Stimulated activated CD4-positive, alpha-beta T cell treated with anti-CD3 and anti-CD28 coated beads, Interleukin-4, amount 100 ng/mL, for 1 hour (primary cell): ENCODE data around the gene DNAH17.

Experiments
- DNase-seq: peaks from one replicate; pipeline ENCODE4 v3.0.0-alpha.2; 2020

Gene DNAH17

DNA sequence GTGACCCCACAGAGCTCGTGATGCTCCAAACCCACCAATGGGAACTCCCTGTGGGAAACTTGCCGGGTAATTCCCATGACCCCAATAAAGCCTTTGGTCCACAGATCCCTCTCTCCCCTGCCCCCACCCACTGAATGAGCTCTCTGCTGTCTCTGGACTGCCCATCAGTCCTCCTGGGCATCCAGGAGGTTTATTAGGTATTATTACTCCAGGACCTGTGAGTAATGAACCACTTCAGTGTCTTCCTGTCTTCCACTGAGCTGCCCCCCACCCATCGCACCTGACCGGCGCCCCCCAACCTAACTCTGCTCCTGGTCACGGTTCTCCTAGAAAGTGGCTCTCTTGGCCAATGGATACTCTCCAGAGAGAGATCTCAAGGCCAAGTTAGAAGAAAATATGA, 28.7 kb upstream of the DNAH17 start:
- DNase-seq = no peak

DNA sequence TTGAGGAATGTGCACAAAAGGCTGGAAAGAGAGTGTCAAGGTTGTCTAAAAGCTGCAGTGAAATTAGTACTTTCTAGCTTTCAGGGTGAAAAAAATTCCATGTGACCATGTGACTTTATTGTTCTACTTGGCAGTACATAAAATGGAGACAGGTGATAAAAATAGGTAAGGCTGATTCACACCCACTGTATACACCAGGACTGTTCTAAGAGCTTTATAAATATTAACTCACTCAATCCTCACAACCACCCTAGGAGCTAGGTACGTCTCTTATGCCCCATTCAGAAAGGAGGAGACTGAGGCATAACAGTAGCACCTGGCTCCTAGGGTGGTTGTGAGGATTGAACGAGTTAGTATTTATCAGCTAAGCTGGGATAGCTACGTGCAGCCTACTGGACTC, 28.2 kb upstream of the DNAH17 start:
- DNase-seq = no peak

DNA sequence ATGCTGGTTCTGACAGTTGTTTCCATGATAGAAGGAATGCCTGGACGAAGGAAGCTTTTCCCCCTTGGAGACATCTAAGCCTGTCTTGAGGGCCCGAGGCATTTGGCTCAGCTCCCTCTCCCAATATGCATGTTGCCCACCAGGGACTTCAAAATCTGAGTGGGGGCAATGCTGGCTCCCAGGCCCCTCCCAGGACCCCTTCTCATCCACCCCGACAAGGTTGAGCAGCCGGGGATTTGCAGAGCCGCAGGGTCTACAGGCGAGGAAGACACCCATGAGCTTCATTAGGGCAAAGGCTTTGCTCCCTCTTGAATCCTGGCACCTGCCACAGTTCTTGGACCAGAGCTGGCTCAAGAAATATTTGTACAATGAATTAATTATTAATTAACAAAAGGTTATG, 25.1 kb upstream of the DNAH17 start:
- no peak for DNase-seq

DNA sequence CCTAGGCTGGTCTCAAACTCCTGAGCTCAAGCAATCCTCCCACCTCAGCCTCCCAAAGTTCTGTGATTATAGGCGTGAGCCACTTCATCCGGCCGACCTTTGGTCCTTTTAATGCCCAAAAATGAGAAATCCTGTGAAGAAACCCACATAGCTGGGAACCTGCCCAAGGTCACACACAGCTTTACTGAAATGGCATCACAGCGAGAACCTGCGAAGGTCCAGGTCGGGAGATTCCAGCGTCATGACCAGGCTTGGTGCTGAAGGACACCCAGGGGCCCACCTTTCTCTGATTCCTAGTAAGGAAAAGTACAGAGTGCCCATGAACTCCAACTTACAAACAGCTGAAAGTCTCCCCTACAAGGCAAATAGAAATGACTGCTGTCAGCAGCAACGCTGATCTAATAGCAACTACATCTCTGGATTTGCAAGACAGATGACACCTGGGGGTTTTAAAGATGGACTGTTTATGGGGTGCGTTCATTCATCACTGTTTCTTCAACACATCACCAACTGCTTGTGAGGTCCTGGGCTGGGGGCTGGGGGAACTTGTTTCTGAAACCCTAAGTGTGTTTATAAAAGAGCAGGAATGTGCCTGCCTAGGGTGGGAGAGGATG, 24.5 kb upstream of the DNAH17 start:
- DNase-seq = no peak

DNA sequence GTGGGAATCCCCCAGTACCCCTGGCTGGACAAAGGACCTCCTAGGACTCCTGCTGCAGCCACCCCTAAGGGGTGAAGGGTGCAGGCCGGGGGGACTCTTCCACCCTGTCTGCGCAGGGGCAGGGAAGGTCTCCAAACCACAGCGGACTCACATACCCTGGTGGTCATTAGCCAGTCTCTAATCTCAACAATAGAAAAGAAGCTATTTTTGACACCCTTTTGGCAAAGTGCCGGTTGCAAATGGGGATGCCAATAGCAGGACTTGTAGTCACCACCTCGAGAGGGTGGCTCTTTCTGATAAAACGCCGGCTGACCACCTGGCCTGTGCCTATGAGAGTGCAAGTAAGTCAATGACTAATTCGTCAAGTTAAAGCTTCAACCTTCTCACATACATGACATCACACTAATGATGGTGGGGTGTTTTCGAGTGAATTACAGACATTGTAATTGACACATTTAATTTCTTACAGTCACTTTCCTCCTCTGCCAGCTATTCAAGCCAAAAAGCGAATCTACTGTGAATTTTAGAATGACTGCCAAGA, 23.1 kb upstream of the DNAH17 start:
- no peak for DNase-seq

DNA sequence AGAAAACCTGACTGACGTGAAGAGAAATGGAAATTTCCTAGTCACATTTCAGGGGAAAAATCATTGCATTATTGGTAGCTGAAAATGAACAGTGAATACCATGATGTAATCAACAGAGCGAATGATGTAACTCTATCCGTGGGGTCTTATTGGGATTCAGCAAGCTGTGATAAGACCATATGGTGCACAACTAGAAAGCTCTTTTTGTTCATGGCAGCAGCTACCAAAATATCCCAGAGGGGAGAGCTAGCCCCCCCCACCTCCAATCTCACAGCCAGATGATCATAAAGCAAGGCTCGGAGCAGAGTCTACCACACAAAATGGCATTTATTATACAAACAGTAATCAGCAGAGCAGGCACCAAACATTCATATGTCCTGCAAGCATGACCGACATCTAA, 22.2 kb upstream of the DNAH17 start:
- DNase-seq = no peak

DNA sequence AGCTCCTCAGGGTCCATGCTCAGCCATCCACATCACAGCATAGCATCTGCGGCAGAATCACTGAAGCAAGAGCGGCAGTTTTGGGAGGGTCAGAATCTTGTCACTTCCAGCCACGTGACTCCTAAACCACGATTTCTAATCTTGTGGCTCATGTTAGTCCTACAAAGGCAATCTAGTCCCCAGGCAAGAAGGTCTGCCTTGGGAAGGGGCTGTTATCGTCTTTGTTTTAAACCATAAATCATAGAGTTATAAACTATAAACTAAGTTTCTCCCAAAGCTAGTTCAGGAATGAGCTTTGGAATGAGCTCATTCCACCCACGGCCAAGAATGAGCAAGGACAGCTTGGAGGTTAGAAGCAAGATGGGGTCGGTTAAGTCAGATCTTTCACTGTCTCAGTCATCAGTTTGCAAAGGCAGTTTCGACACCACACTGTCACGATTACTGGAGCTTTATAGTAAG, 20.8 kb upstream of the DNAH17 start:
- no peak for DNase-seq

DNA sequence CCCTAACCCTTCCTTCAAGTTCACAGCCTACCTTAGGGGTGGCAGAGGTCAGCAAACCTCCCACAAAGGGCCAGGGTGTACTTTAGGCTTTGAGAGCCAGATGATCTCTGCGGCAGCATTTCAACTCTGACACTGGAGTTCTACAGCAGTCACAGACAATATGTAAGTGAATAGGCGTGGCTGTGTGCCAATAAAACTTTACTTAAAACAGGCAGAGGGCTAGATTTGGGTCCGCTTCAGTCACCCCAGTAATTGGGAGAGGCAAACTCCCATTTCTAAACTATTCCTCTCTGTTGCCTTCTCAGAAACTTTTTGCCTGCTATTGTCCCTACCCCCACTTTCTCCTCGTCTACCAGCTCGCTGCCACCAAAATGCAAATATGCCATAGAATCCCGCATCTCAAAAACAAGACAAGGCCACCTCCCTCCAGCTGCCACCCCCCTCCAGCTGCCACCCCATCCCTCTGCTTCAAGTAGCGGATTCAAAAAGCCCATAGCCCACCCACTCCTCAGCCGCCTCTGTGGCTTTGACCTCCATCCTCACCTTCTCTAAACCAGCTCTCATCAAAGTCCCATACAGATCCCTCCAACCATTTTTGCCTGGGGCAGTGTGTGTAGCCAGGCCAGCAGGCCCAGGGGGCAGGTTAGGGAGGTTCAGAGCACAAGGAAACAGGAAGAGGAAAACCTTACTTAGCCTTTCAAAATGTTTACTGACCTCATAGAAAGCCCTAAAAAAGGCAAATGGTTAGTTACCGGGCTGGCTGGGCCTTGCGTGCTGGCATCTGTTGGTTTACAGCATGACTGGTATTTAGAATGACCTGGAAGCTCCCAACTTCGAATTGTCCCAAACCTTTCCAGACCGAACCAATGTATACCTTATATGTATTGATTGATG, 19.9 kb upstream of the DNAH17 start:
- no peak for DNase-seq

DNA sequence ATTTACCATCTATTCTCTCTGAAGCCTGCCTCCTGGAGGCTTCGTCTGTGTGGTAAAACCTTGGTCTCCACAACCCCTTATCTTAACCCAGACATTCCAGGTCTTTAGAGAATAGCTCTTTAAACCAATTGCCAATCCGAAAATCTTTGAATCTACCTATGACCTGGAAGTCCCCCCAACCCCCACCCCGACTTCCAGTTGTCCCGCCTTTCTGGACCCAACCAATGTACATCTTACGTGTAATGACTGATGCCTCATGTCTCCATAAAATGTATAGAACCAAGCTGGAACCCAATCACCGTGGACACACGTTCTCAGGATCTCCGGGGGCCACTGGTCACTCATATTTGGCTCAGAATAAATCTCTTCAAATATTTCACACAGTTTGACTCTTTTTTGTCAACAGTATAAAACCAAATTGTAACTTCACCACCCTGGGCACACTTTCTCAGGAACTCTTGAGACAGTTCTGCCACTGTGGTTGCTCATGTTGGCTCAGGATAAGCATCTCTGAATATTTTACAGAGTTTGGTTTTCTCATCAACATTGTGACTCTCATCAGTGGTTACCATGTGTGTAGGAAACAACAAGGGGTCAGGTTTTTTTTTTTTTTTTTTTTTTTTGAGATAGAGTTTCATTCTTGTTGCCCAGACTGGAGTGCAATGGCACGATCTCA, 18.1 kb upstream of the DNAH17 start:
- no peak for DNase-seq

DNA sequence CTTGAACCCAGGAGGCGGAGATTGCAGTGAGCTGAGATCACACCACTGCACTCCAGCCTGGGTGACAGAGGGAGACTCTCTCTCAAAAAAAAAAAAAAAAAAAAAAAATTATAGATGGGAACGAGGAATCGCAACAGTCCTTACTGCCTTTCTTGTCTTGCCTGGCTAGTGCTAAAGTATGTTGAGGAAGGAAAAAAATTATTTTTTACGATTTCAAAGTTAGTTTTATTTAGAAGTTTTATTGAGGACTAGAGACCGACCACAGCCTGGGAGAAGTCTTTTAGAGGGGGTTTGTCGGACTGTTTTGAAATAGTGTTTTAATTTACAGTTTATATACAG, 15.8 kb upstream of the DNAH17 start:
- DNase-seq = no peak

DNA sequence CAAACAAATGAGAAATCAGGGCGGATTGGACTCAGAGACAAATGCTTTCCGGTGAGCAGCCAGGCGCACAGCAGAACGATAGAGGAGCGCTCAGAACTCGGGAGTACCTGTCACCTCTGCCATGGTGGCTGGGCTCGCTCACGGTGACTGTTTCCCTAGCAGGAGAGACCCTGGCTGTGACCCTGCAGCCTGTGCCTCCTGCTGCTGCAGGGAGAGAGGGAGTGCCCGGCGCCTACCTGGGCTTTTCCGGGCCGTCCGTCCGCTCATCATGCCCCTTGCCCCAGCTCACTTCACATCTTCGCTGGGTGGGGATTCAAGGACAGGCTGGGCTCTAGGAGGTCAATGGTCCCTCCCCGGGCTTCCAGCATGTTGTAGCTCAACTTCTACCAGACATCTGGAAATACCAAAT, 14.1 kb upstream of the DNAH17 start:
- no peak for DNase-seq

DNA sequence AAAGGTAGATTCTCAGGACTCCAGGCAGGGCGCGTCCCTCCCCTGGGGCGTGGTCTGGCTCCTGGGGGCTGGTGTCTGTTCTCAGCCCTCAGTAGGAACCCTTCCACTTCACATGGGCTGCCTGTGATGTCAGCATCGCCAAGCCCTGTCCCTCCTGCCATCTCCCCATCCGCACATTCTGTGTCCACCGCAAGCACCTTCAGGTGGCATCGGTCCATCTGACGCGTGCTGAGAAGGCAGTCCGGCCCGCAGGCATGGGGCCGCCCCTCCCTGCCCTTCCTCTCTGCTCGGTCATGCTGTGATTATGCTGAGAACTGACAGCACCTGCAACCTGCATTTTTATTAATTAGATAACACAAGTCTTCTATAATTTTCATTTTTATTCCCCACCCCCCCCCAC, 12.7 kb upstream of the DNAH17 start:
- DNase-seq = no peak

DNA sequence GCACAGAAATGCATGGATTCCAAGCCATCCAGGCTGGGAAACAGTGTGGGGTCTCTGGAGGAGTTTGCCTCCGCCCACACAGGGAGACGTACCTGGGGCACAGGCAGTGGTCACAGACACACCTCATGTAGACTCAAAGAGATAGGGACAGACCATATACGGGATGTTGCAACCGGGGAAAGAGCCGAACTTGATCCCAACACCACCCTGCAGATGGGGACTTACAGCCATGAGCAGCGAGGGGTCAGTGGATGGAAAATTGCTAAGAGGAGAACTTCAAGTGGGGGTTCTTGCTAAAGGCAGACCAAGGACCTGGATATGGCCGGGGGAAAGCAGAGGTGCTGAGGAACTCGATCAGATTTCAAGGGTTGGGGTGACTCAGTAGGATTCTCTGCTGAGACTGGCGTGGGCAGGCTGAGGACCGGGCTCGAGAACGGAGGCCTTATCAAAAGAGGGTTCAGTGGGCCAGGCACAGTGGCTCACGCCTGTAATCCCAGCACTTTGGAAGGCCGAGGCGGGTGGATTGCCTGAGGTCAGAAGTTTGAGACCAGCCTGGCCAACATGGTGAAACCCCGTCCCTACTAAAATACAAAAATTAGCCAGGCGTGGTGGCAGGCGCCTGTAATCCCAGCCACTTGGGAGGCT, 12.0 kb upstream of the DNAH17 start:
- no peak for DNase-seq

DNA sequence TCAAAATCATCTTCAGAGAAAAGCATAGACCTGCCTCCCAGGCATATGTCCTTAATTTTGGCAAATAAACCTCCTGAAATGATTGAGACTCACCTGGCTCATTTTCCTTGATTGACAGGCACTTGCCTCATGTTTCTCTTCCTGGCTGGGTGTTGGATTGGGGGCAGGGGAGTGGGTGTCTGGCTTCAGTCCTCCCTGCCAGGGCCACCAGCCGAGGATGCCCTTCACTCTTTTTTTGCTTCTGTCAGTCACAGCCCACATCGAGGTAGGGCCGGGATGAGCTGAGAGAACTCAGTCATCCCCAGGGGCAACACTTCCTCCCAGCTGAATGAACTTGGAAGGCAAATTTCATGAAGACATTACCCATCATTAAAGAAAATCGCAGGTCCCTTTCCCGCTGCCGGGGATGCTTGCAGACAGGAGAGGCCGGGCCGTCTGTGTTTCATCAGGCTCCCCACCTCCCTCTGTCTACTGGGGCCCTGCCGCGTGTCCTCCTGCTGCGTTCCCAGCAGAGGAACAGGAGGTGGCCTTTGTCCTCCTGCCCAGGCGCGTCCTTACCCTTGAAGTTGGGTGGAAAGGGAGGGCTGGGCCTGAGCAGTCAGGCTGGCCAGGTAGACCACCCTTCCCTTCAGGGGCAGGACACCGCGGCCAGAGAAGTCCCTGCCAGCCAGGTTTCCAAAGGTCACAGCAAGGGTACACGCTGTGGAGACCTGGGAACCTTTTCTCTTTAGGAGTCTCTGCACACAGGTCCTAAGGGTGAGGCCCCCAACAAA, 11.2 kb upstream of the DNAH17 start:
- DNase-seq = no peak

DNA sequence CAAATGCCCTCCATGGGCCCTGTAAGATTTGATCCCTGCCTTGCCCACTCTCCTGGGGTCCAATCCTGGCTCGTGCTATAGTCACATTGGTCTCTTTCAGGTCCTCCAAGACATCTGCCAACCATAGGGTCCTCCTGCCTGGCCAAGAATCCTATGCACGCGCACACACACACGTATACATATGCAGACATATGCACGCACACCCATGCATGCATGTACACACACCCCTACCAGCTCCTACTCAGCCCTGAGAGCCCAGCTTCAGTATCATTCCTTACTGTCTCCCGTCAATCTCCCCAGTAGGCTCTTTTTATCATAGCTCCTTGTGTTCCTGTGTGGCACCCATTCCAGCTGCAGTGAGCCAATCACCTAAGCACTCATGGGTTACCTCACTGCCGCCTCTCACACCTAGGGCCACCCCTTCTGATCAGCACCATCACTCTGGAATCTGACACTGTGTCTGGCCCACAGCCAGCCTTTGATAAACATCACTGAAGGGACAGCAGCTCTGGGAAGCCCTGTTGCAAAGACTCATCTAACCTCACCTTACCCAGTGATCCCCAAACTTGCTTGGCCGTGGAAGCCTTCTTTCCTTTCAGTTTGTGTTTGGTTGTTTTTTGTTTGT, 7.9 kb upstream of the DNAH17 start:
- no peak for DNase-seq

DNA sequence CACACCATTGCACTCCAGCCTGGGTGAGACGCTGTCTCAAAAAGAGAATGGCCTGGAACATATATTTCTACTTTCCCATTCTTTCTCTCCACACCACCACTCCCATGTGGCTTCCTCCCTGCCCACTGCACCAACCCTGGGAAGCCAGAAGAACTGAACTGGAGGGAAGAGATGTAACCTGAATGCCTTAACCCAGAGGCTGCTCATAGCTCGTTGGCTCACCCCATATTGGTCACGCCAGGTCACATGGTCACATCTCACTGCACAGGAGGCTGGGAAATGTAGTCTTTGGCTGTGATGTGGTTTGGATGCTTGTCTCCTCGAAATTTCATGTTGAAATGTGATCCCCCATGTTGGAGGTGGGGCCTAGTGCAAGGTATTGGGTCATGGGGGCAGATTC, 5.9 kb upstream of the DNAH17 start:
- DNase-seq = no peak

DNA sequence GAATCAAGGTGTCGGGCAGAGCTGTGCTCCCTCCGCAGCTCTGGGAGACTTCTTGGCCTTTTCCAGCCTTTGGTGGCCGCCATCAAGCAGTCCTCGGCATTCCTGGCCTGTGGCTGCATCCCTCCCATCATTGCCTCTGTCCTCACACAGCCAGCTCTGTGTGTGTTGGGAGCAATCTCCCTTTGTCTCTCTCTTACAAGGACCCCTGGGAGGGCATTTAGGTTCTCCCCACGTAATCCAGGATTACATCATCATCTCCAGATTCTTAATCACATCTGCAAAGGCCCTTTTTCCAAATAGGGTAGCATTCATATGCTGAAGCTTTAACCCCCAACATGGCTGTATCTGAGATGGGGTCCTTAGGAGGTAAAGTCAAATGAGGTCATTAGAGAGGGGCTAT, 4.1 kb upstream of the DNAH17 start:
- DNase-seq = no peak

DNA sequence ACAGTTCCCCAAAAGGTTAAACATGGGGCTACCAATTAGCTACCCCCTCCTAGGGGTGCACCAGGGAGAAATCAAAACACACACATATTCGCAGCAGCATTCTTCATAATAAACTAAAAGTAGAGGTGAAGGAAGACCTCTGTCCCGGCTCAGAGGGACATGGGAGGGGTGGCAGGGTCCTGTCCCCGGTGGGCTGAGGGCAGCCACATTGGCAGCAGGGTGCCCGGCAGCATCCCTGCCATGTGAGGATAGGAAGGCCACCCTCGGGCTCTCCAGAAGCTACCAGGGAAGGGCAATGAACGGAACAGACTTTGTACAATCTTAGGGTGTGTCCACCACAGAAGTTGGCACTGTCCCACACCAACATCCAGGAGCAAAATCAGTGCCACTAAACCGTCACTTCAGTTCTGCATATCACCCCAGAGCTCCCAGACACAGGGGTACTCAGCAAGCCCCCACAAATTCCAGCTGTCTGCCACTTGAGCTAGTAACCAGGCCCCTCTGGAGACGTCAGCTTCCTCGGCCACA, 3.1 kb upstream of the DNAH17 start:
- no peak for DNase-seq

DNA sequence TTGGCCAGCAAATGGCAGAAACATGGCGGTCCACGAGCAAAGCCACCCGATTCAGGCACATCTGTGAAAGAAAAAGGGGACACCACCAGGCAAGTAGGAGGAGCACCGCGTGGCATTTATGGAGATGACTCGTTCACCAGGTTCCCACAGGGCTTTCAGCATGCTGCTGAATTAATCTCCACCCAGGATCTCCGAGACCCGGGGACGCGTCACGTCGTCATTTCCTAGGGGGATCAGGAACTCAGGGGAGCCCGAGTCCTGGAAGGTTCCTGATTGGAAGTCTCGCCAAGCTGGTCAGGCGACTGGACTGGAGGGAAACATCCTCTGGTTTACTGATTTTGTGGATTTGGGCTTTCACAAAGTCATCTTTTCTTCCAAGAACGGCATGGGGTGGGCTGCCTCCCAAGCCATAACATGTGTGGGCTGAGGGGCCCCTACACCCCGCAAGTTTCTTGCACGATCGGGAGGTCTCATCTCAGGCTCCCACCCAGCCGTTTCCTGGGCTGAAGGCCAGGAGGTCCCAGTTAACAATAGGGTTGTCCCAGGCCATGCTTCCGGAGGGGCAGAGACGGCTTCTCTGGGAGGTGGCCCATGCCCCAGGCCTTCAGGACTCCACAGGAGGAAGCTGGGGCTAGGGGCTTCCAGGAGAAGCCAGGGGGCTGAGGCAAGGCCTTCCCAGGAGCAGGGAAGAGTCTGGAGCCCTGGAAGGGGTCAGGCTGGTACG, 645 bp downstream of the DNAH17 start:
- DNase-seq = no peak

DNA sequence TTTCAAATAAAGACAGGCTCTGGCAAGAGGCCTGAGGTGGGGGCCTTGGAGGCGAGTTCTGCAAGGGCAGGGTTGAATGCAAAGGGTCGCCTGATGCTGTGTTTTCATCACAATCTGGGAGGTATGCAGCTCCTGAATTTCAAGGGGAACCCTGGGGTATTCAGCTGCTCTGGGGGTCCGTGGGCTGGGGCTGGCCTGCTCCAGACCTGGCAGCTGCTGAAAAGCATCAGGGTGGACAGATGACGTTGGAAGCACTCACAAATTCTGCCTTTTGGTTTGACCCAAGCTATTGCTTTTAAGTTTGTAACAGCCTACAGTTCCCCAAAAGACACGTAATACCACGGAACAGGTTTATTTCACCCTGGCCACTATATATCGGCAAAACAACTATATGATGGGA, 1.3 kb downstream of the DNAH17 start:
- DNase-seq = no peak

DNA sequence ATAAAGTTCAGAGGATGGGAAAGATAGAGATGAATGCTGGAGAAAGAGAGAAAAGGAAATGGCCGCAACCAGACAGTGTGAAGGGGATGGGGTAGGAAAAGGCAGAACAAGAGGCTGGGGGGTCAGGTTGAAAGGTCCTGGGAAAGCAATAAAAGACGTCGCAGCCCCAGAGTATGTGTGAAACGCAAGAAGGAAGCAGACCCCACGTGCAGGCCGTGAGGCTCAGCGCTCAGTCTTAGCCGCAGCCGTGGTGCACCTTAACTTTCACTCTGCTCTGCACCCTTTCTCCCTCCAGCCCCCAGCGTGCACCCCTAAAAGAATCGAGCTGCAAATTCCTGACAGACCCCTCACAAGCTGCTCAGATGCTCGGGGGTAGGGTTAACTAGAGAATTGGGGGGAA, 1.9 kb downstream of the DNAH17 start:
- no peak for DNase-seq
